ENCODE measurements around the gene PYCR2. TPM values are rescaled to one million over a fixed set of nuclear protein-coding genes. Genes with fewer than 3 reads are reported as not detected.

The PYCR2 gene
- total and polyA plus RNA-seq, 10 of the 15 experiments (the other 5 are each of a cell fraction or from before 2014, with no cell fraction given): 1.7 to 81.8 (median 54.9) TPM

GRCh38 chr1:225903623-225904022 is 20.4 kb downstream of the PYCR2 start:
- TF ChIP-seq STAT1 (conservative IDR thresholded peaks at IDR 0.05) (no peak), NBN (IDR thresholded peaks at IDR 0.05) (no peak), PAX5 (IDR thresholded peaks at IDR 0.05; ENCODE audit: borderline replicate concordance, low read depth, low read length) (no peak), REST (IDR thresholded peaks at IDR 0.05; ENCODE audit: low read depth, low read length) (no peak), SP1 (IDR thresholded peaks at IDR 0.05; ENCODE audit: low read depth, low read length) (no peak), MLLT1 (IDR thresholded peaks at IDR 0.05) (no peak), USF1 (IDR thresholded peaks at IDR 0.05; ENCODE audit: borderline replicate concordance, extremely low read length, insufficient read depth, low read depth, low read length) (no peak), BRCA1 (IDR thresholded peaks at IDR 0.05; ENCODE audit: low read depth, low read length) (no peak)
- Histone ChIP-seq H3K4me1 (ENCODE audit: control insufficient read depth, insufficient read depth, low read length) (no peaks in the 10 kb centered on the region; the same call in 1 of the 2 replicates), H3K4me2 (ENCODE audit: control insufficient read depth, insufficient read depth) (no peak overlapping the region), H3K9ac (ENCODE audit: control insufficient read depth, insufficient read depth, low read length) (no peak overlapping the region), H3K36me3 (ENCODE audit: control insufficient read depth in 2 of 2, insufficient read depth in 2 of 2, low read length in 1 of 2) (no peaks in the 10 kb centered on the region), H2AFZ (ENCODE audit: control insufficient read depth, low read depth, low read length) (no peak overlapping the region), H3K79me2 (ENCODE audit: control insufficient read depth, insufficient read depth, low read length) (no peaks in the 10 kb centered on the region), H3K9me3 (replicated peaks; ENCODE audit: control insufficient read depth, insufficient read depth, low read length) (no peaks in the 10 kb centered on the region), H3K27me3 (replicated peaks in 1 of 2; ENCODE audit: control insufficient read depth in 2 of 2, insufficient read depth in 2 of 2, low read length in 1 of 2) (no peaks in the 10 kb centered on the region), H4K20me1 (ENCODE audit: control insufficient read depth, insufficient read depth) (no peaks in the 10 kb centered on the region), H3K4me3 (no peak overlapping the region), H3K27ac (ENCODE audit: control insufficient read depth, insufficient read depth) (no peak overlapping the region)
- POLR2A ChIA-PET: interaction anchor here (0.6 to 1.0 kb wide), 2 partner anchors 12 to 159 kb away, joined by 3 read pairs; partner anchors contain the start of gene H3-3A
- ATAC-seq: no peak
- in situ Hi-C loops (cut with MboI) (no loop called here), intact Hi-C loops (cut with micrococcal nuclease; ENCODE audit: unreplicated experiment) (no loop called here)
- no peak for DNase-seq (ENCODE audit: low read depth, low spot score)
- 82% methylated on average over 4 of the region's 4 CpGs for WGBS (ENCODE audit: insufficient coverage, insufficient replicate concordance, low lambda C conversion rate, missing lambda C conversion rate)
- BruUV-seq (replicated peaks): no TSS peak
- SMC1A ChIA-PET (ENCODE audit: uncharacterized antibody, unreplicated experiment): no interaction called here
- no peak for FAIRE-seq
- RAD21 ChIA-PET (ENCODE audit: unreplicated experiment): no interaction called here
- CTCF ChIA-PET: interaction anchor here (1.5 to 2.6 kb wide), 2 partner anchors 59 to 126 kb away, joined by 3 to 5 read pairs; partner anchors contain the start of gene SRP9
